Breast epithelium (tissue), 4 donors: ENCODE results near the gene WDR91. TPM values are rescaled to one million over a fixed set of nuclear protein-coding genes. Genes with fewer than 3 reads are reported as not detected.

Experiments used
- DNase-seq, 2 donors: peaks; one replicate each; pipeline ENCODE4 v3.0.0-alpha.2; 2019; ENCODE audit warnings: low spot score in 2 of 2
- H3K27ac ChIP-seq, 2 donors: fragments of 200-600 bp; sonication (generic) in 1 of 2; one replicate each; pipeline ENCODE4 v1.5.1; 2016 to 2019; ENCODE audit warnings: mild to moderate bottlenecking in 1 of 2
- H3K27me3 ChIP-seq, 2 donors: fragments of 200-600 bp; sonication (generic) in 1 of 2; one replicate each; pipeline versions ENCODE4 v1.5.1 to v1.6.0; 2017 to 2019; ENCODE audit warnings: control low read depth in 1 of 2, mild to moderate bottlenecking in 1 of 2
- H3K36me3 ChIP-seq: fragments of 200-600 bp; one replicate; pipeline ENCODE4 v1.5.1; 2019
- H3K4me1 ChIP-seq, 2 donors: fragments of 200-600 bp; sonication (generic); one replicate each; pipeline ENCODE4 v1.5.1; 2016 to 2019; ENCODE audit warnings: control low read depth in 1 of 2
- H3K4me3 ChIP-seq, 3 donors: fragments of 200-600 bp; sonication (generic); 1 replicate in 2 of 3; 2 replicates in 1 of 3; pipeline ENCODE4 v1.5.1; 2016 to 2019; ENCODE audit warnings: mild to moderate bottlenecking in 3 of 3, moderate library complexity in 2 of 3
- H3K9me3 ChIP-seq, 2 donors: fragments of 200-600 bp; sonication (generic) in 1 of 2; one replicate each; pipeline ENCODE4 v1.5.1; 2016 to 2019; ENCODE audit warnings: control low read depth in 1 of 2
- CTCF ChIP-seq, 3 donors: fragments of 450-650 bp; IDR thresholded peaks; one replicate each; pipeline ENCODE4 v1.5.1; 2016 to 2017; ENCODE audit warnings: antibody characterized with exemption in 3 of 3, mild to moderate bottlenecking in 3 of 3, moderate library complexity in 3 of 3
- POLR2A ChIP-seq: fragments of 450-650 bp; IDR thresholded peaks from one replicate; pipeline ENCODE4 v1.6.1; 2016; ENCODE audit warnings: antibody characterized with exemption, mild to moderate bottlenecking, moderate library complexity
- POLR2AphosphoS5 ChIP-seq, 3 donors: sonication (generic); formaldehyde crosslinking; IDR thresholded peaks; one replicate each; pipeline ENCODE4 v1.6.1; 2017; ENCODE audit warnings: antibody characterized with exemption in 3 of 3
- intact Hi-C: fragments of 100-400 bp; cut with DNase I; formaldehyde crosslinking; loops from one replicate; pipeline ENCODE4 v1.15.1; 2023; ENCODE audit warnings: low total_unique reads
- total RNA-seq, 3 donors: library from RNA; depleted of rRNA; stranded (reverse); fragments of >200 nt; gene quantifications; one replicate each; pipeline ENCODE4 v1.1.0, GENCODE V29; 2016

Gene WDR91
- total RNA-seq, 3 donors from 2014 or later: 21.4 to 26.5 (median 23.1) TPM

GRCh38 chr7:135181929-135182678 lies 29.2 kb downstream of the WDR91 start:
- H3K9me3 ChIP-seq: peaks cover 21 to 29% of the 10 kb centered on the region in 2 donors
- TF ChIP-seq CTCF (IDR thresholded peaks at IDR 0.05): no peak
- no peak for TF ChIP-seq POLR2AphosphoS5 (IDR thresholded peaks at IDR 0.05)
- TF ChIP-seq POLR2A: no peak

GRCh38 chr7:135181261-135181928 lies 29.9 kb downstream of the WDR91 start:
- H3K9me3 ChIP-seq: peaks cover 21 to 29% of the 10 kb centered on the region in 2 donors
- H3K36me3 ChIP-seq: peaks cover 26% of the 10 kb centered on the region
- no peak for DNase-seq
- intact Hi-C loops: no loop called here
- no peaks in the 10 kb centered on the region for H3K27me3 ChIP-seq
- no peak overlapping the region for H3K27ac ChIP-seq
- H3K4me1 ChIP-seq: peaks cover 0 to 4% of the 10 kb centered on the region in 2 donors
- TF ChIP-seq POLR2A (no peak), CTCF (IDR thresholded peaks at IDR 0.05) (no peak), POLR2AphosphoS5 (IDR thresholded peaks at IDR 0.05) (no peak)
- H3K4me3 ChIP-seq: no peak overlapping the region

More at GRCh38 chr7:135181929-135182678, 29.2 kb downstream of the WDR91 start:
- intact Hi-C loops: no loop called here
- Histone ChIP-seq H3K27me3 (no peaks in the 10 kb centered on the region), H3K4me3 (no peak overlapping the region), H3K27ac (no peak overlapping the region), H3K36me3 (peaks cover 27% of the 10 kb centered on the region), H3K4me1 (no peaks in the 10 kb centered on the region)
- no peak for DNase-seq

GRCh38 chr7:135180122-135180521 lies 31.2 kb downstream of the WDR91 start:
- intact Hi-C loops: no loop called here
- no peak overlapping the region for H3K27ac ChIP-seq
- DNase-seq: no peak

GRCh38 chr7:135179321-135179925 lies 31.9 kb downstream of the WDR91 start:
- no peak overlapping the region for H3K4me3 ChIP-seq
- DNase-seq: no peak
- peaks cover 21 to 29% of the 10 kb centered on the region in 2 donors for H3K9me3 ChIP-seq
- peaks cover 14% of the 10 kb centered on the region for H3K36me3 ChIP-seq
- intact Hi-C loops: no loop called here
- H3K4me1 ChIP-seq: peaks cover 0 to 6% of the 10 kb centered on the region in 2 donors
- H3K27ac ChIP-seq: no peak overlapping the region
- TF ChIP-seq CTCF (IDR thresholded peaks at IDR 0.05): no peak
- no peak for TF ChIP-seq POLR2A
- TF ChIP-seq POLR2AphosphoS5 (IDR thresholded peaks at IDR 0.05): no peak
- no peaks in the 10 kb centered on the region for H3K27me3 ChIP-seq

More at GRCh38 chr7:135180122-135180521, 31.2 kb downstream of the WDR91 start:
- H3K36me3 ChIP-seq: peaks cover 14% of the 10 kb centered on the region
- no peak for TF ChIP-seq POLR2AphosphoS5 (IDR thresholded peaks at IDR 0.05)
- H3K4me3 ChIP-seq: no peak overlapping the region
- H3K27me3 ChIP-seq: no peaks in the 10 kb centered on the region
- H3K4me1 ChIP-seq: peaks cover 0 to 6% of the 10 kb centered on the region in 2 donors
- H3K9me3 ChIP-seq: peaks cover 21 to 29% of the 10 kb centered on the region in 2 donors

GRCh38 chr7:135178364-135178763 lies 33.0 kb downstream of the WDR91 start:
- Histone ChIP-seq H3K9me3 (peaks cover 21 to 29% of the 10 kb centered on the region in 2 donors), H3K36me3 (peaks cover 11% of the 10 kb centered on the region), H3K27ac (peak overlapping the region in 1 of 2 donors; percentile 82), H3K27me3 (no peaks in the 10 kb centered on the region), H3K4me1 (peaks cover 0 to 6% of the 10 kb centered on the region in 2 donors), H3K4me3 (no peak overlapping the region)
- no peak for DNase-seq
- no peak for TF ChIP-seq CTCF (IDR thresholded peaks at IDR 0.05)
- TF ChIP-seq POLR2A: no peak
- TF ChIP-seq POLR2AphosphoS5 (IDR thresholded peaks at IDR 0.05): no peak
- intact Hi-C loops: no loop called here
